ENCODE results near the gene HTT-AS.
A peak's percentile ranks its signal among the peaks of the same experiment; 100 is the strongest.

HTT-AS gene

GRCh38 chr4:3043282-3044020 lies 30.9 kb downstream of the HTT-AS start:
- TF ChIP-seq, protein P1, sequence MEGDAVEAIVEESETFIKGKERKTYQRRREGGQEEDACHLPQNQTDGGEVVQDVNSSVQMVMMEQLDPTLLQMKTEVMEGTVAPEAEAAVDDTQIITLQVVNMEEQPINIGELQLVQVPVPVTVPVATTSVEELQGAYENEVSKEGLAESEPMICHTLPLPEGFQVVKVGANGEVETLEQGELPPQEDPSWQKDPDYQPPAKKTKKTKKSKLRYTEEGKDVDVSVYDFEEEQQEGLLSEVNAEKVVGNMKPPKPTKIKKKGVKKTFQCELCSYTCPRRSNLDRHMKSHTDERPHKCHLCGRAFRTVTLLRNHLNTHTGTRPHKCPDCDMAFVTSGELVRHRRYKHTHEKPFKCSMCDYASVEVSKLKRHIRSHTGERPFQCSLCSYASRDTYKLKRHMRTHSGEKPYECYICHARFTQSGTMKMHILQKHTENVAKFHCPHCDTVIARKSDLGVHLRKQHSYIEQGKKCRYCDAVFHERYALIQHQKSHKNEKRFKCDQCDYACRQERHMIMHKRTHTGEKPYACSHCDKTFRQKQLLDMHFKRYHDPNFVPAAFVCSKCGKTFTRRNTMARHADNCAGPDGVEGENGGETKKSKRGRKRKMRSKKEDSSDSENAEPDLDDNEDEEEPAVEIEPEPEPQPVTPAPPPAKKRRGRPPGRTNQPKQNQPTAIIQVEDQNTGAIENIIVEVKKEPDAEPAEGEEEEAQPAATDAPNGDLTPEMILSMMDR (IDR thresholded peaks at IDR 0.05; ENCODE audit: insufficient read depth, low read depth, low read length, missing control alignments) = no peak

GRCh38 chr4:3042226-3042625 lies 32.1 kb downstream of the HTT-AS start:
- TF ChIP-seq, protein P1 (IDR thresholded peaks at IDR 0.05; ENCODE audit: insufficient read depth, low read depth, low read length, missing control alignments) = no peak
- DNase-seq (ENCODE audit: low read depth) = no peak
- peak overlapping the region; percentile 87 for H3K4me3 ChIP-seq (ENCODE audit: low read depth, low read length)

More at GRCh38 chr4:3043282-3044020, 30.9 kb downstream of the HTT-AS start:
- DNase-seq (ENCODE audit: low read depth) = no peak
- no peak overlapping the region for H3K4me3 ChIP-seq (ENCODE audit: low read depth, low read length)

DNA sequence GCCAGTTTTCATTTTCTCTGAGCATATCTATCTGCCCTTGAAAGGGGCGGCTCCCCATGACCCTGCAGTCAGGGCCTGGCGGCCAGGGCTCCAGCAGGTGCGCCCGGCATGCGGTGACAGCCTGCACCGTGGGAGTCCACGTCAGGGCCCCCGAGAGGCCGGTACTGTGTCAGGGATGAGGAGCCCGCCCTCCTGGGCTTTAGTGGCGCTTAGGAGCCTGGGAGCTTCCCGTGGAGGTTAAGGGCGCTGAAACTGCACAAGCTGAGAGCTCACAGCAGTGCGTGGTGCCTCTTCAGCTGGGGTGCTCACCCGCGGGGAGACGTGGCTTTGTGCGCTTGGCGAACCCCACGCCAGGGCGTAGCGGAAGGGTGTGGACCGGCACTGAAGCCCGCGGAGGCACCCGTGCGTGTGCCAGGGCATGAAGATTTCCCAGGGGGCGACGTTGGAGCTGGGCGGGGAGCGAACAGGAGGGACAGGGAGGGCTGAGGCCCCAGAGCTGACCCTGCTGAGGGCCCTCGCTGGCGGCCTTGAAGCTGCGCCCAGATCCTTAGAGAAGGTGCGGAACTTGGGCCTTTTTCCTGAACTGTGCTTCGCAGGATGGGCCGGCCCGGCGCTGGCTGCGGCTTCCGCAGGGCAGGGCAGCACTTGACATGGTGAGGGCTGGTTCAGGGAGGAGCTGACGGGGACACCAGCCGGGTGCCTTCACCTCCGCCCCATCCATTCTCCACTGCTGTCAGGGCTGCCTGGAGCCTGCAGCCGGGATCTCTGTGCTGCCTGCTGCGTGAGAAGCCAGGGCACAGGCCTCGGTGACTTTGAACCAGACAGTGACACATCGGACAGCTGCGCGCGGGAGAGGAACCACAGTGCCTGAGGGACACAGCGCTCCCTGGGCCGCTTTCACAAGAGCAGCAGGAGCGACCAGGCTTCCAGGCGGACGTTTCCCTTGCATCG lies 32.9 kb downstream of the HTT-AS start:
- TF ChIP-seq, protein P1 (IDR thresholded peaks at IDR 0.05; ENCODE audit: insufficient read depth, low read depth, low read length, missing control alignments) = peak; percentile 6
- peak; percentile 81 for DNase-seq (ENCODE audit: low read depth)
- H3K4me3 ChIP-seq (ENCODE audit: low read depth, low read length) = peak overlapping the region; percentile 87

GRCh38 chr4:3040452-3041191 lies 33.7 kb downstream of the HTT-AS start:
- TF ChIP-seq, protein P1 (IDR thresholded peaks at IDR 0.05; ENCODE audit: insufficient read depth, low read depth, low read length, missing control alignments) = no peak
- peak overlapping the region; percentile 87 for H3K4me3 ChIP-seq (ENCODE audit: low read depth, low read length)
- DNase-seq (ENCODE audit: low read depth) = peak; percentile 80

GRCh38 chr4:3039706-3040366 lies 34.5 kb downstream of the HTT-AS start:
- DNase-seq (ENCODE audit: low read depth) = no peak
- TF ChIP-seq, protein P1 (IDR thresholded peaks at IDR 0.05; ENCODE audit: insufficient read depth, low read depth, low read length, missing control alignments) = no peak
- peak overlapping the region; percentile 87 for H3K4me3 ChIP-seq (ENCODE audit: low read depth, low read length)

GRCh38 chr4:3037957-3038461 lies 36.3 kb downstream of the HTT-AS start:
- TF ChIP-seq, protein P1 (IDR thresholded peaks at IDR 0.05; ENCODE audit: insufficient read depth, low read depth, low read length, missing control alignments) = no peak
- peak; percentile 58 for DNase-seq (ENCODE audit: low read depth)
- no peak overlapping the region for H3K4me3 ChIP-seq (ENCODE audit: low read depth, low read length)
